Activated naive CD4-positive, alpha-beta T cell treated with anti-CD3 and anti-CD28 coated beads for 36 hours (primary cell): Measurements from ENCODE around the gene RNF114. TPM values are rescaled to one million over a fixed set of nuclear protein-coding genes. Genes with fewer than 3 reads are reported as not detected.

Source experiments
- CTCF ChIA-PET: fragments of 350-600 bp; sonication (Branson Sonifier 250); formaldehyde crosslinking; loops from one replicate; lab custom pipeline; 2021; ENCODE audit warnings: antibody characterized with exemption; lab: Charles Lee
- DNase-seq: peaks from one replicate; pipeline ENCODE4 v3.0.0-alpha.2; 2020
- H3K27ac Mint-ChIP-seq: one replicate; pipeline ENCODE4 v1.8.0; 2021; ENCODE audit warnings: mild to moderate bottlenecking, mixed read lengths
- H3K27me3 Mint-ChIP-seq: one replicate; pipeline ENCODE4 v1.8.0; 2021; ENCODE audit warnings: low read depth, mixed read lengths
- H3K36me3 Mint-ChIP-seq: one replicate; pipeline ENCODE4 v1.8.0; 2021; ENCODE audit warnings: low read depth, mixed read lengths
- H3K4me1 Mint-ChIP-seq: one replicate; pipeline ENCODE4 v1.8.0; 2021; ENCODE audit warnings: low read depth, mixed read lengths
- H3K4me3 Mint-ChIP-seq: one replicate; pipeline ENCODE4 v1.8.0; 2021; ENCODE audit warnings: mild to moderate bottlenecking, moderate library complexity, mixed read lengths
- H3K9me3 Mint-ChIP-seq: one replicate; pipeline ENCODE4 v1.8.0; 2021; ENCODE audit warnings: mixed read lengths
- intact Hi-C: fragments of 100-400 bp; cut with micrococcal nuclease; formaldehyde crosslinking; loops from one replicate; pipeline ENCODE4 v1.15.1; 2023
- total RNA-seq, 2 experiments: library from RNA; stranded (reverse); gene quantifications; one replicate each; pipeline ENCODE4 v1.2.3, GENCODE V29; 2021

RNF114 gene
- total RNA-seq, 2 experiments from 2014 or later: 72.3 to 76.5 TPM

DNA sequence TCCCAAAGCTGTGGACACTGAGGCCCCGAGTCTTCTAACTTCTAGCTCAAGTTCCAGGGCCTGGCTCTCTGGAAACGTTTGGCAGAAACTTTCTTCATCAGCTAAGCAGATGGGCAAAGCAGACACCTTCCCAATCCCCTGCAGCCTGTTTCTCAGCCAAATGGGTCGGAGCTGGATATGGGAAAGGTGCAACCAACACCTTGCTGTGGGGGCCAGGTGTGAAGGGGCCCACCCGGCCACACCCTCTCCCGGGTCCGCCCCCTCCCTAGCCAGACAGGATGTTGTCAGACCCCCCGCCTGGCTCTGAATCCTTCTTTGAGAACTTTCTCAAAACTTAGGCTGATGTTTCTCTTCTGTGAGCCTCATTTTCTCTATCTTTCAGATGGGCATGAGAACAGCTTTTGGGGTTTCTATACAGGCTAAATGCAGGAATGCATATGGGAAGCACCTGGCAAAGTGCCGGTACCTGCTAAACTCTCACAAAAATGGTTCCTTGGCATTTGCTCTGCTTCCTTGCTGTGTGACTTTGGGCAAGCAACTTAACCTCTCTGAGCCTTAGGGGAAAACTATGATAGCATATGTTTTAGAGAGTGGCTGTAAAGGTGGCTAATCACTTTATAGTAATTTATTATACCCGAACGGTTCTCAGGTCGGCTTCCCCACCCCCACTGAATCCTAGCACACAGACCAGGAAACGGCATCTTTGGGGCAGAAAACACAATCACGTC lies 48.4 kb downstream of the RNF114 start:
- H3K27ac Mint-ChIP-seq: no peak overlapping the region

DNA sequence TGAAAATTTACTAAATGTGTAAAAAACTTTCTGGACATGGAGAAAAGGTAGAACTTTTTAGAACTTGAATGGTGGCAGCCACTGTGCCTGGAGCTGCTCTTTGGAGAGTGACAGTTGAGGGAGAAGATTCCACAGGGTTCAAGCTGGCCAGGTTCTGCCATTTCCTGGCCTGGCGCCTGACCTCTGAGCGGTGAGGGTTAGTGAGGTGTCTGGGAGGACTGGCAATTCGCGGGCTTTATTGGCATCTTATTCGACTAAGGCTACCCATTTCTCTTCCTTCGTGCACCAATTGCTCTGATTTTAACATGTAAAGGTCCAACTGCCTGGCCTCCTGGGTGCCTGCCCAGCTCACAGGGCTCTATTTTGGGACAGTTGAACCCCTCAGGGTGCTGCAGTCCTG lies 49.0 kb downstream of the RNF114 start:
- peaks cover 3% of the 10 kb centered on the region for H3K27me3 Mint-ChIP-seq
- intact Hi-C loops: loop anchor here (10.0 kb wide), 1 partner anchor 480 kb away; no protein-coding TSS in a partner anchor
- CTCF ChIA-PET: no interaction called here
- H3K27ac Mint-ChIP-seq: no peak overlapping the region
- DNase-seq: no peak
- H3K9me3 Mint-ChIP-seq: no peaks in the 10 kb centered on the region
- H3K4me1 Mint-ChIP-seq: peaks cover 18% of the 10 kb centered on the region
- no peak overlapping the region for H3K4me3 Mint-ChIP-seq
- no peaks in the 10 kb centered on the region for H3K36me3 Mint-ChIP-seq

More for the DNA sequence above, 48.4 kb downstream of the RNF114 start:
- no peak for DNase-seq
- H3K27me3 Mint-ChIP-seq: peaks cover 3% of the 10 kb centered on the region
- intact Hi-C loops: loop anchor here (5.0 to 10.0 kb wide), 2 partner anchors 103 to 480 kb away; no protein-coding TSS in a partner anchor
- CTCF ChIA-PET: interaction anchor here (1.3 to 9.5 kb wide), 2 partner anchors 86 to 185 kb away, joined by 3 to 248 read pairs; no protein-coding TSS in a partner anchor
- no peaks in the 10 kb centered on the region for H3K9me3 Mint-ChIP-seq
- no peak overlapping the region for H3K4me3 Mint-ChIP-seq
- peaks cover 18% of the 10 kb centered on the region for H3K4me1 Mint-ChIP-seq
- no peaks in the 10 kb centered on the region for H3K36me3 Mint-ChIP-seq

DNA sequence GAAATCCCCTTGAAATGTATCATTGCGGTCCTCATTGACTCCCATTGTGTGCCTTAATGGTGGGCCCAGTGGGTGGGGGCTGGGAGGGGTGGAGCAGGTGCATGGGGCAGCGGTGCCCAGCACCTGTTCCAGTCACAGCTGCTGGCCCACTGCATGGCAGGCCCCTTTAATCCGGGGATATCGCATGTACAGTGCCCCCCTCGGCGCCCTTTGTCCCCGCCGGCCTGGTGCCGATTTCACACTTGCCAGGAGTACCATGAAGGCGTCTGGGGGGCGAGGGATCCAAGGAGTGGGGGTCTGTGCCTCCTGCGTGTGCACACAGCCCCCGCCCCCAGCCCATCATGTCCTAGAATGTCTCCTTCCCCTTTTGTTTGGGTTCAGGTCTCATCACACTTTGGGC lies 49.4 kb downstream of the RNF114 start:
- Mint-ChIP-seq H3K4me1 (peaks cover 18% of the 10 kb centered on the region), H3K4me3 (no peak overlapping the region), H3K36me3 (no peaks in the 10 kb centered on the region), H3K9me3 (no peaks in the 10 kb centered on the region), H3K27me3 (peaks cover 3% of the 10 kb centered on the region), H3K27ac (no peak overlapping the region)
- CTCF ChIA-PET: interaction anchor here (1.2 kb wide), 1 partner anchor 86 kb away, joined by 10 read pairs; no protein-coding TSS in a partner anchor
- intact Hi-C loops: loop anchor here (10.0 kb wide), 1 partner anchor 479 kb away; no protein-coding TSS in a partner anchor
- no peak for DNase-seq

DNA sequence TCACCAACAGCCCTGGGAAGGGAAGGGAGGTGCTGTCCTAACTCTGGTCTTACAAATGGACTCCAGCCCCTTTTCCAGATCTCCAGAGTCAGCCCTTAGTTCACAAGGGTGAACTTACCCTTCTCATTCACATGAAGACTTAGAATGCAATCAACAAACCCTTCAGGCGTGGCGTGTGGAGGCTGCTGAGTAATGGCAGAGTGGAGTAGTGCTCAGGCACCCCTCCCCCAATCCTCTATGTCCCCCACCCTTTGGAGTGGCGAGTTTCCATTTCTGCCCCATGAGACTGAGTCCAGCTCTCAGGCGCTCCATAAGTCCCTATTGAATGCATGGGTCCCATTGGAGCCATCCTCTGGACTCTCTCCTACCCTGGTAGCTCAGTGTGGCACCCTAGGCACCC lies 49.9 kb downstream of the RNF114 start:
- peaks cover 3% of the 10 kb centered on the region for H3K27me3 Mint-ChIP-seq
- CTCF ChIA-PET: interaction anchor here (1.1 to 1.2 kb wide), 3 partner anchors 85 to 193 kb away, joined by 3 to 10 read pairs (median 3); no protein-coding TSS in a partner anchor
- H3K36me3 Mint-ChIP-seq: no peaks in the 10 kb centered on the region
- no peak for DNase-seq
- H3K4me1 Mint-ChIP-seq: peaks cover 18% of the 10 kb centered on the region
- intact Hi-C loops: loop anchor here (10.0 kb wide), 1 partner anchor 479 kb away; no protein-coding TSS in a partner anchor
- no peak overlapping the region for H3K27ac Mint-ChIP-seq
- no peaks in the 10 kb centered on the region for H3K9me3 Mint-ChIP-seq
- no peak overlapping the region for H3K4me3 Mint-ChIP-seq

DNA sequence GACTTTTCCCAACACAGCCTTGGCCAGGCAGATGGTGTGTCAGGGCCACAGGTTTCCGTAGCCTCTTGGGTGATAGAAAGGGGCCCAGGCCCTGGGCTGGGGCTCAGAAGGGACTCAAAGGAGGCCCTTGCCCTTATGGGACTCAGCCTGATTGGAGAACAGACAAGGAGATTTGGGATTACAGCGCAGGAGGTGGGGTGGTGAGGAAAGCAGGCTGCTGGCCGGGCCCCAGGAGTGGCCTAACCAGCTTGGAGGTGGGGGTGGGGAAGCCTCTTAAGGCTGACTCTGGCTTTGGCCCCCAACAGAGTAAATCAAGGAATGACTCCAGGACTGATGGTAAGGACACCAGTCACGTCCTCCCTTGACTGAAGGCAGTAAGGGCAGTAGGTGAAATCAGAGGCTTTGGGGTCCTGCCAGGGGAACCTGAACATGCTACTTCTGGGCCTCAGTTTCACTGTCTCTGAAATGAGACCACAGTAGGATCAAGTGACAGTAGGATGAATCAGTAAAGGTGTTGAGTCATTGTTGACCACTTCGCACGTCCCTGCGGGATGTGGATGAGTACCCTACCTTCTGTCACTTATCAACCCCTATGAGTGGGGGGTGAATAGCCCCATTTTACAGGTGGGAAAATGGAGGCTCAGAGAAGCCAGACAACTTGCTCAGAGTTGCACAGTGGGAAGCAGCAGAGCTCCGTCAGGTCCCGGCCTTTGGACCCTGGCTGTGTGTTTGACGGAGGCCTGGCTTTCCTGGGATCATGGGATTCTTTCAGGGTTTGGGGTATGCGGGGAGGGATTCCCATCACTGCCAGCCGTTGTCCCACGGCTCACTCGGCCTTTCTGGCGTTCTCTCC lies 51.0 kb downstream of the RNF114 start:
- Mint-ChIP-seq H3K36me3 (no peaks in the 10 kb centered on the region), H3K27ac (no peak overlapping the region), H3K9me3 (no peaks in the 10 kb centered on the region), H3K4me3 (no peak overlapping the region), H3K27me3 (peaks cover under 1% of the 10 kb centered on the region), H3K4me1 (peaks cover 15% of the 10 kb centered on the region)
- DNase-seq: no peak
- intact Hi-C loops: loop anchor here (10.0 kb wide), 1 partner anchor 478 kb away; no protein-coding TSS in a partner anchor
- CTCF ChIA-PET: interaction anchor here (1.1 to 1.2 kb wide), 3 partner anchors 84 to 191 kb away, joined by 3 to 10 read pairs (median 3); no protein-coding TSS in a partner anchor

DNA sequence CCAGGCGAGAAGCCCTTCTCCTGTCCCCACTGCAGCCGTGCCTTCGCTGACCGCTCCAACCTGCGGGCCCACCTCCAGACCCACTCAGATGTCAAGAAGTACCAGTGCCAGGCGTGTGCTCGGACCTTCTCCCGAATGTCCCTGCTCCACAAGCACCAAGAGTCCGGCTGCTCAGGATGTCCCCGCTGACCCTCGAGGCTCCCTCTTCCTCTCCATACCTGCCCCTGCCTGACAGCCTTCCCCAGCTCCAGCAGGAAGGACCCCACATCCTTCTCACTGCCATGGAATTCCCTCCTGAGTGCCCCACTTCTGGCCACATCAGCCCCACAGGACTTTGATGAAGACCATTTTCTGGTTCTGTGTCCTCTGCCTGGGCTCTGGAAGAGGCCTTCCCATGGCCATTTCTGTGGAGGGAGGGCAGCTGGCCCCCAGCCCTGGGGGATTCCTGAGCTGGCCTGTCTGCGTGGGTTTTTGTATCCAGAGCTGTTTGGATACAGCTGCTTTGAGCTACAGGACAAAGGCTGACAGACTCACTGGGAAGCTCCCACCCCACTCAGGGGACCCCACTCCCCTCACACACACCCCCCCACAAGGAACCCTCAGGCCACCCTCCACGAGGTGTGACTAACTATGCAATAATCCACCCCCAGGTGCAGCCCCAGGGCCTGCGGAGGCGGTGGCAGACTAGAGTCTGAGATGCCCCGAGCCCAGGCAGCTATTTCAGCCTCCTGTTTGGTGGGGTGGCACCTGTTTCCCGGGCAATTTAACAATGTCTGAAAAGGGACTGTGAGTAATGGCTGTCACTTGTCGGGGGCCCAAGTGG lies 51.9 kb downstream of the RNF114 start:
- H3K9me3 Mint-ChIP-seq: no peaks in the 10 kb centered on the region
- CTCF ChIA-PET: interaction anchor here (2.4 kb wide), 1 partner anchor 10 kb away, joined by 8 read pairs; no protein-coding TSS in a partner anchor
- no peak for DNase-seq
- no peak overlapping the region for H3K4me3 Mint-ChIP-seq
- peaks cover 10% of the 10 kb centered on the region for H3K4me1 Mint-ChIP-seq
- no peak overlapping the region for H3K27ac Mint-ChIP-seq
- intact Hi-C loops: loop anchor here (10.0 kb wide), 1 partner anchor 477 kb away; no protein-coding TSS in a partner anchor
- no peaks in the 10 kb centered on the region for H3K27me3 Mint-ChIP-seq
- no peaks in the 10 kb centered on the region for H3K36me3 Mint-ChIP-seq

DNA sequence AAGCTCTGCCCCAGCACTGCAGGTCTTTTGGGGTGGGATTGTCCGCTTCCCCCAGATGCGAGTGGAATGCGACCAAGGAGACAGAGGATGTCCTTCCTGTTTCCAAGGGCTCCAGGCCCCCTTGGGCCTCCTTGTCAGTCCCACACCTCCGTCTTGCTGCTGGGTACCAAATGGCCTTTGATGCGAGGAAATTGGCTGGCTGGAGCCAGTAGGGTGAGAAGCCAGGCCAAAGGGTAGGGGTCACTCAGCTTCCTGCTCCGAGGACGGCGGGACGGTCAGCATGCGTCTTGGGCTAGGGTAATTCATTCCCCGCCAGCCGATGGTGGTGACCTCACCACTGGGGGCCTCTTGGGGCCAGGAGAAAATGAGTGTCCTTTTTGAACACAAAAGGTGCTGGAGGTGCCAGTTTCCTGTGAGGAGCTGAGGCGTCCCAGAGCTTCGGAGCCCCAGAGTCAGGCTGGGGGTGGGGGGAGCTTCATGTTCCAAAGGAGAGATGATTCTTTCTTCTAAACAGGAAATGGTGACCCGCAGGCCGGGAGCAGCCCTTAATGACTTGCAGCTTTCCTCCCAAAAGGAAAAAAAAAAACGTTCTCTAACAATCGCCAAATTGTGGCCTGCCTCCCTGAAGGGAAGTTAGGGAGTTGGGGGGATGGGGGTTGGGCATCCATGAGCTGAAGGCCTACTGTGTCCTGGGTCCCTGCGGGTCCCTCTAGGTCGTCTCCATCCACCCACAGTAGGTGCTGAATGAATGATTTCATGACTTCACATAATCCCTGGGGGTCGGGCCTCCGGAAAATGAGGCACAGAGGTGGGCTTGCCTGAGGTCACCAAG lies 53.3 kb downstream of the RNF114 start:
- CTCF ChIA-PET: interaction anchor here (0.6 to 2.4 kb wide), 5 partner anchors 11 to 740 kb away, joined by 3 to 8 read pairs (median 6); no protein-coding TSS in a partner anchor
- no peak for DNase-seq
- Mint-ChIP-seq H3K36me3 (no peaks in the 10 kb centered on the region), H3K4me3 (no peak overlapping the region), H3K27ac (no peak overlapping the region), H3K4me1 (no peaks in the 10 kb centered on the region), H3K27me3 (no peaks in the 10 kb centered on the region), H3K9me3 (no peaks in the 10 kb centered on the region)
- intact Hi-C loops: loop anchor here (10.0 kb wide), 1 partner anchor 475 kb away; no protein-coding TSS in a partner anchor

DNA sequence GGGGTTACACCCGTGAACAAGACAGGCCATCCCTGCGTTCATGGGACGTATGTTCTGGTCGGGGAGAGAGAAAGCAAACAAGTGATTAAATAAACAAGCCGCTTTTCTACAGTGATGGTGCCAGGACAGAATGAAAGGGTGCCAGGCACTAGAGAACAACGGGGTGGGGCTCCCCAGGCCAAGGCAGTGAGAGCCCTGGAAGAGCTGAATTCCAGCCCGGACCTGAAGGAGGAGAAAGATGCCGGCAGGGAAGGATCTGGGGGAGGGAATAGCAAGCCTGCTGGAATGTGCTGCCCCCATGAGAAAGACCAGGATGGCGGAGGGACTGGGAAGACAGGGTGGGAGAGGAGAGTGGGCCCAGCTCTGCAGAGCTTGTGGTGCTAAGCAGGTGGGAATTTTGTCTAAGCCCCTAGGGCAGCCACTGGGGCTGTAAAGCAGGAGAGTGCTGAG lies 54.1 kb downstream of the RNF114 start:
- no peaks in the 10 kb centered on the region for H3K27me3 Mint-ChIP-seq
- H3K4me1 Mint-ChIP-seq: no peaks in the 10 kb centered on the region
- H3K27ac Mint-ChIP-seq: no peak overlapping the region
- H3K9me3 Mint-ChIP-seq: no peaks in the 10 kb centered on the region
- H3K36me3 Mint-ChIP-seq: no peaks in the 10 kb centered on the region
- DNase-seq: no peak
- no peak overlapping the region for H3K4me3 Mint-ChIP-seq
- CTCF ChIA-PET: interaction anchor here (0.6 to 2.4 kb wide), 4 partner anchors 12 to 739 kb away, joined by 3 to 8 read pairs (median 6); no protein-coding TSS in a partner anchor
- intact Hi-C loops: no loop called here

DNA sequence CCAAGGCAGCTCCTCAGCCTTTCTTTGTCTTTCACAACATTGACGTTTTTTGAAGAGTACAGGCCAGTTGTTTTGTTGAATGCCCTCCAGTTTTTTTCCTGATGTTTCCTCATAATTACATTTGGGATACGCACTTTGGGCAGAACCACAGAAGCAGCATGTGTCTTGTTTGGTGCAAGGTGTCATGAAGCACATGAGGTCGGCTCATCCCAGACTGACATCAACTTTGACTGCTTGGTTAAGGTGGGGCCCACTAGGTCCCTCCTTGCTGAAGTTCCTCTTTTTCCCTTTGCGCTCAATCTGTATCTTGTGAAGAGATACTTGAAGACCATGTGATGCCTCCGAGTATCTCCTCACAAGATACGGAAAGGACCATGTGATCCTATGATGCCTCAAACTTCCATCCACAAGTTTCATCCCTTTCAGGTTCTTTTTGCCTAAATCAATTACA lies 57.1 kb downstream of the RNF114 start:
- no peaks in the 10 kb centered on the region for H3K4me1 Mint-ChIP-seq
- no peaks in the 10 kb centered on the region for H3K36me3 Mint-ChIP-seq
- H3K4me3 Mint-ChIP-seq: no peak overlapping the region
- CTCF ChIA-PET: interaction anchor here (1.0 kb wide), 1 partner anchor 123 kb away, joined by 3 read pairs; no protein-coding TSS in a partner anchor
- intact Hi-C loops: no loop called here
- no peaks in the 10 kb centered on the region for H3K9me3 Mint-ChIP-seq
- no peaks in the 10 kb centered on the region for H3K27me3 Mint-ChIP-seq
- H3K27ac Mint-ChIP-seq: no peak overlapping the region
- no peak for DNase-seq

DNA sequence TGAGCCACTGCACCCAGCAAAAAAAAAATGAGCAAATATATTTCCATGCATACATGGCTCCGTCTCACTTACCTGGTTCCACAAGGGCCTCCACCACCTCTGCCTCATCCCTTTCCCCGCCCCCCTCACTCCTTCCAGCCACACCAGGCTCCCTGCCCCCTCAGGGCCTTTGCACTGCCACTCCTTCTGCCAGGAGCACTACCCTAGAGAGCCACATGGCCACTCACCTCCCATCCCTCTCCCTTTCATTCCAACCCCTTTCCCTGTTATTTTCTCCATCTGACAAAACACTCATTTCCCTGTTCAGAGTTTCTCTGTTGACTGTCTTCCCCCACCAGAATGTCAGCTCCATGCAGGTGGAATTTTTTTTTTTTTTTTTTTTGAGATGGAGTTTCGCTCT lies 59.4 kb downstream of the RNF114 start:
- CTCF ChIA-PET: no interaction called here
- no peaks in the 10 kb centered on the region for H3K9me3 Mint-ChIP-seq
- no peak for DNase-seq
- H3K4me1 Mint-ChIP-seq: peaks cover 7% of the 10 kb centered on the region
- H3K4me3 Mint-ChIP-seq: no peak overlapping the region
- H3K27me3 Mint-ChIP-seq: no peaks in the 10 kb centered on the region
- intact Hi-C loops: no loop called here
- no peaks in the 10 kb centered on the region for H3K36me3 Mint-ChIP-seq
- no peak overlapping the region for H3K27ac Mint-ChIP-seq
